CD4-positive, alpha-beta T cell (primary cell): ENCODE measurements around the gene CHIC2. TPM values are rescaled to one million over a fixed set of nuclear protein-coding genes. Genes with fewer than 3 reads are reported as not detected.

Source experiments
- ATAC-seq: fragments of 200-7000 bp; cut with Tn5 transposase; one replicate; pipeline ENCODE4 v1.10.0; 2022; ENCODE audit warnings: mild to moderate bottlenecking; ENCODE audit not compliant: poor library complexity
- CTCF ChIA-PET: fragments of 350-600 bp; sonication (Branson Sonifier 250); formaldehyde crosslinking; loops from one replicate; lab custom pipeline; 2021; ENCODE audit warnings: antibody characterized with exemption, inconsistent platforms; lab: Charles Lee
- POLR2A ChIA-PET: fragments of 350-600 bp; sonication (Branson Sonifier 250); formaldehyde crosslinking; loops from one replicate; lab custom pipeline; 2021; ENCODE audit warnings: antibody characterized with exemption, inconsistent platforms; lab: Charles Lee
- DNase-seq, 14 experiments: peaks; one replicate each; pipeline ENCODE4 v3.0.0-alpha.2; 2013 to 2020; ENCODE audit warnings: mixed read lengths in 2 of 14
- H3K27ac ChIP-seq, 2 donors: one replicate each; pipeline versions ENCODE4 v1.5.1 to v1.7.0; 2013; ENCODE audit warnings: low read length in 2 of 2, low read depth in 1 of 2, mild to moderate bottlenecking in 1 of 2
- H3K27me3 ChIP-seq, 2 experiments: 1 replicate in 1 of 2; 2 replicates in 1 of 2; pipeline versions ENCODE4 v1.6.1 to v1.7.0; 2013; ENCODE audit warnings: low read length in 2 of 2, control low read depth in 1 of 2, mild to moderate bottlenecking in 1 of 2, moderate library complexity in 1 of 2; ENCODE audit not compliant: insufficient read depth in 2 of 2, control insufficient read depth in 1 of 2
- H3K36me3 ChIP-seq: one replicate; pipeline ENCODE4 v1.6.1; 2013; ENCODE audit warnings: low read length, control low read depth; ENCODE audit not compliant: insufficient read depth
- H3K4me1 ChIP-seq: one replicate; pipeline ENCODE4 v1.6.1; 2013; ENCODE audit warnings: low read length, control low read depth; ENCODE audit not compliant: insufficient read depth
- H3K4me3 ChIP-seq: one replicate; pipeline ENCODE4 v1.5.1; 2013; ENCODE audit warnings: mild to moderate bottlenecking, low read length, moderate library complexity
- H3K9me3 ChIP-seq, 2 experiments: 1 replicate in 1 of 2; 2 replicates in 1 of 2; pipeline versions ENCODE4 v1.6.1 to v1.7.0; 2013; ENCODE audit warnings: low read length in 2 of 2, mild to moderate bottlenecking in 2 of 2, control low read depth in 1 of 2, moderate library complexity in 1 of 2; ENCODE audit not compliant: control insufficient read depth in 1 of 2, insufficient read depth in 1 of 2
- H3K27ac Mint-ChIP-seq: one replicate; pipeline ENCODE4 v1.8.0; 2020; ENCODE audit warnings: mixed read lengths
- H3K27me3 Mint-ChIP-seq: one replicate; pipeline ENCODE4 v1.8.0; 2021; ENCODE audit warnings: mixed read lengths
- H3K36me3 Mint-ChIP-seq: one replicate; pipeline ENCODE4 v1.8.0; 2021; ENCODE audit warnings: low read depth, mixed read lengths
- H3K4me1 Mint-ChIP-seq: one replicate; pipeline ENCODE4 v1.8.0; 2021; ENCODE audit warnings: low read depth, mixed read lengths
- H3K4me3 Mint-ChIP-seq: one replicate; pipeline ENCODE4 v1.8.0; 2020; ENCODE audit warnings: mild to moderate bottlenecking, mixed read lengths
- H3K9me3 Mint-ChIP-seq: one replicate; pipeline ENCODE4 v1.8.0; 2020; ENCODE audit warnings: mixed read lengths
- CTCF ChIP-seq: fragments of 200-600 bp; IDR thresholded peaks from one replicate; pipeline ENCODE4 v1.8.0; 2022; ENCODE audit warnings: antibody characterized with exemption, mild to moderate bottlenecking
- intact Hi-C, 2 experiments: fragments of 100-400 bp; cut with DNase I in 1 of 2; cut with micrococcal nuclease in 1 of 2; formaldehyde crosslinking; loops; one replicate each; pipeline versions ENCODE4 v1.15.1 to v1.9.0; 2023 to 2025; cut with DNase I, micrococcal nuclease
- total RNA-seq, 174 experiments: library from RNA in 2 of 174; stranded (reverse) in 2 of 174; gene quantifications; one replicate each; pipeline ENCODE4 v1.2.3 and lab custom pipeline; 2021 to 2026

CHIC2 gene
- total RNA-seq, 2 experiments from 2014 or later, result 53.8 to 59.2 TPM

- Histone ChIP-seq H3K9me3 (no peaks in the 10 kb centered on the region), H3K27me3 (no peaks in the 10 kb centered on the region), H3K27ac (no peak overlapping the region), H3K4me3 (no peak overlapping the region), H3K36me3 (no peaks in the 10 kb centered on the region), H3K4me1 (no peaks in the 10 kb centered on the region)
- ChIA-PET CTCF (no interaction called here), POLR2A (interaction anchor here (0.7 kb wide), 1 partner anchor 44 kb away, joined by 3 read pairs; no protein-coding TSS in a partner anchor)
- DNase-seq (no peak), ATAC-seq (no peak)
- intact Hi-C loops, result no loop called here
- TF ChIP-seq CTCF, result no peak
- no peak overlapping the region for H3K4me3 Mint-ChIP-seq
- H3K27me3 Mint-ChIP-seq, result no peaks in the 10 kb centered on the region
- H3K36me3 Mint-ChIP-seq, result no peaks in the 10 kb centered on the region
- H3K4me1 Mint-ChIP-seq, result no peaks in the 10 kb centered on the region
- no peak overlapping the region for H3K27ac Mint-ChIP-seq
- H3K9me3 Mint-ChIP-seq, result peaks cover 2% of the 10 kb centered on the region
Observed at GRCh38 chr4:53963781-53964180, 100.6 kb downstream of the CHIC2 start.

GRCh38 chr4:53963336-53963735 lies 101.1 kb downstream of the CHIC2 start:
- Mint-ChIP-seq H3K27ac (no peak overlapping the region), H3K27me3 (no peaks in the 10 kb centered on the region), H3K36me3 (no peaks in the 10 kb centered on the region), H3K4me1 (no peaks in the 10 kb centered on the region), H3K9me3 (peaks cover 2% of the 10 kb centered on the region), H3K4me3 (no peak overlapping the region)
- no peak for TF ChIP-seq CTCF
- Histone ChIP-seq H3K4me1 (no peaks in the 10 kb centered on the region), H3K4me3 (no peak overlapping the region), H3K36me3 (no peaks in the 10 kb centered on the region), H3K27ac (no peak overlapping the region), H3K27me3 (no peaks in the 10 kb centered on the region), H3K9me3 (no peaks in the 10 kb centered on the region)
- no peak for DNase-seq
- ChIA-PET CTCF (no interaction called here), POLR2A (interaction anchor here (0.7 kb wide), 1 partner anchor 44 kb away, joined by 3 read pairs; no protein-coding TSS in a partner anchor)
- ATAC-seq, result no peak
- intact Hi-C loops, result no loop called here

GRCh38 chr4:53962516-53963225 lies 101.7 kb downstream of the CHIC2 start:
- Mint-ChIP-seq H3K9me3 (no peaks in the 10 kb centered on the region), H3K27me3 (no peaks in the 10 kb centered on the region), H3K4me1 (no peaks in the 10 kb centered on the region), H3K36me3 (no peaks in the 10 kb centered on the region), H3K27ac (no peak overlapping the region), H3K4me3 (no peak overlapping the region)
- Histone ChIP-seq H3K4me3 (no peak overlapping the region), H3K36me3 (no peaks in the 10 kb centered on the region), H3K4me1 (no peaks in the 10 kb centered on the region), H3K9me3 (no peaks in the 10 kb centered on the region), H3K27ac (no peak overlapping the region), H3K27me3 (no peaks in the 10 kb centered on the region)
- ATAC-seq (no peak), DNase-seq (no peak)
- TF ChIP-seq CTCF, result no peak
- intact Hi-C loops, result no loop called here
- CTCF ChIA-PET, result no interaction called here
- POLR2A ChIA-PET, result interaction anchor here (0.7 kb wide), 1 partner anchor 45 kb away, joined by 3 read pairs; no protein-coding TSS in a partner anchor
